NCI-H2227 treated with DMSO at 0.1 percent for 48 hours (cell line): ENCODE measurements around the gene ATP6V0C.

Source experiments
- DNase-seq: peaks from one replicate; lab custom pipeline; 2025; lab: John Stamatoyannopoulos, UW

The ATP6V0C gene

GRCh38 chr16:2511996-2512734, 1.6 kb upstream of the ATP6V0C start:
- no peak for DNase-seq

- DNase-seq, result no peak
Observed at GRCh38 chr16:2512735-2513404, 882 bp upstream of the ATP6V0C start.

- no peak for DNase-seq
Observed at GRCh38 chr16:2514333-2515179, 804 bp downstream of the ATP6V0C start.

GRCh38 chr16:2515180-2515851, 1.6 kb downstream of the ATP6V0C start:
- DNase-seq, result no peak

- DNase-seq, result no peak
Observed at GRCh38 chr16:2516391-2517240, 2.9 kb downstream of the ATP6V0C start.

- no peak for DNase-seq
Observed at GRCh38 chr16:2517954-2518605, 4.3 kb downstream of the ATP6V0C start.

- DNase-seq, result no peak
Observed at GRCh38 chr16:2518823-2519710, 5.3 kb downstream of the ATP6V0C start.

GRCh38 chr16:2519711-2520080, 5.9 kb downstream of the ATP6V0C start:
- no peak for DNase-seq

GRCh38 chr16:2520097-2520783, 6.5 kb downstream of the ATP6V0C start, which contains the start of gene AMDHD2:
AMDHD2 (plus strand) TSS chr16:2520371; CDS start chr16:2520459, 88 bp downstream.
- DNase-seq, result peak; percentile 82

GRCh38 chr16:2520784-2521531, 7.2 kb downstream of the ATP6V0C start:
- no peak for DNase-seq

- no peak for DNase-seq
Observed at GRCh38 chr16:2523801-2524231, 10.1 kb downstream of the ATP6V0C start.

- no peak for DNase-seq
Observed at GRCh38 chr16:2524339-2524938, 10.7 kb downstream of the ATP6V0C start.

GRCh38 chr16:2526135-2526534, 12.4 kb downstream of the ATP6V0C start:
- DNase-seq, result no peak

- no peak for DNase-seq
Observed at GRCh38 chr16:2527071-2527783, 13.5 kb downstream of the ATP6V0C start.

GRCh38 chr16:2527784-2528100, 14.0 kb downstream of the ATP6V0C start:
- DNase-seq, result no peak

- no peak for DNase-seq
Observed at GRCh38 chr16:2528161-2529060, 14.7 kb downstream of the ATP6V0C start.
